ACHN (cell line): Measurements from ENCODE around the gene NFE2L3.
"Not testable (repeated sequence)": the region's sequence is repeated elsewhere in the genome, so short reads cannot be mapped to it uniquely, and the experiment has no call there.

Source experiments
- DNase-seq: peaks from one replicate; pipeline ENCODE4 v3.0.0-alpha.2; 2015
- in situ Hi-C: cut with HindIII; loops from 2 replicates; pipeline ENCODE4 v1.10.0; 2017; ENCODE audit warnings: low sequenced_read_pairs, low pct_ligation_motif_present, low pct_unique_long_range_greater_than_20kb

Gene NFE2L3

GRCh38 chr7:26151953-26152781 lies at the start of gene NFE2L3:
TSS of gene NFE2L3 (plus strand) at chr7:26152198. CDS start at chr7:26152499, 301 bp downstream.
- DNase-seq: peak; percentile 95

GRCh38 chr7:26103596-26103995 lies 48.4 kb upstream of the NFE2L3 start:
- in situ Hi-C loops: no loop called here
- DNase-seq: no peak

More at GRCh38 chr7:26151953-26152781, at the start of gene NFE2L3:
- in situ Hi-C loops: no loop called here

- no peak for DNase-seq
- in situ Hi-C loops: no loop called here
Measured at GRCh38 chr7:26105236-26105635, 46.8 kb upstream of the NFE2L3 start.

- no peak for DNase-seq
- in situ Hi-C loops: no loop called here
Measured at GRCh38 chr7:26105931-26106330, 46.1 kb upstream of the NFE2L3 start.

- in situ Hi-C loops: no loop called here
- DNase-seq: no peak
Measured at GRCh38 chr7:26112203-26112740, 39.7 kb upstream of the NFE2L3 start.

GRCh38 chr7:26115650-26116049 lies 36.3 kb upstream of the NFE2L3 start:
- in situ Hi-C loops: no loop called here
- no peak for DNase-seq

- DNase-seq: no peak
- in situ Hi-C loops: no loop called here
Measured at GRCh38 chr7:26117142-26117807, 34.7 kb upstream of the NFE2L3 start.

GRCh38 chr7:26117970-26118369 lies 34.0 kb upstream of the NFE2L3 start:
- in situ Hi-C loops: no loop called here
- DNase-seq: no peak

GRCh38 chr7:26122745-26123144 lies 29.3 kb upstream of the NFE2L3 start:
- in situ Hi-C loops: no loop called here
- DNase-seq: no peak

- DNase-seq, in situ Hi-C loops: not testable (repeated sequence)
Measured at GRCh38 chr7:26124775-26125174, 27.2 kb upstream of the NFE2L3 start.

GRCh38 chr7:26127411-26127810 lies 24.6 kb upstream of the NFE2L3 start:
- DNase-seq: no peak
- in situ Hi-C loops: no loop called here

GRCh38 chr7:26131056-26131589 lies 20.9 kb upstream of the NFE2L3 start:
- in situ Hi-C loops: no loop called here

GRCh38 chr7:26135076-26135475 lies 16.9 kb upstream of the NFE2L3 start:
- in situ Hi-C loops: no loop called here

More at GRCh38 chr7:26131056-26131589, 20.9 kb upstream of the NFE2L3 start:
- DNase-seq: no peak

GRCh38 chr7:26135551-26135950 lies 16.4 kb upstream of the NFE2L3 start:
- no peak for DNase-seq
- in situ Hi-C loops: no loop called here

More at GRCh38 chr7:26135076-26135475, 16.9 kb upstream of the NFE2L3 start:
- DNase-seq: no peak

GRCh38 chr7:26136831-26137230 lies 15.2 kb upstream of the NFE2L3 start:
- in situ Hi-C loops: no loop called here
- DNase-seq: no peak

GRCh38 chr7:26140380-26140779 lies 11.6 kb upstream of the NFE2L3 start:
- in situ Hi-C loops: no loop called here
- no peak for DNase-seq

GRCh38 chr7:26141077-26141476 lies 10.9 kb upstream of the NFE2L3 start:
- in situ Hi-C loops: no loop called here
- no peak for DNase-seq

GRCh38 chr7:26143298-26144048 lies 8.5 kb upstream of the NFE2L3 start:
- in situ Hi-C loops: no loop called here
- DNase-seq: no peak
